Ovary (tissue), 9 donors: Measurements from ENCODE around the gene COX8A. TPM values are rescaled to one million over a fixed set of nuclear protein-coding genes. Genes with fewer than 3 reads are reported as not detected.

Experiments
- DNase-seq, 5 donors: peaks; one replicate each; pipeline ENCODE4 v3.0.0-alpha.2; 2019 to 2020
- H3K27ac ChIP-seq, 2 donors: fragments of 200-600 bp; one replicate each; pipeline versions ENCODE4 v1.5.1 to v1.8.0; 2019 to 2022
- H3K27me3 ChIP-seq: fragments of 200-600 bp; one replicate; pipeline ENCODE4 v1.8.0; 2022
- H3K36me3 ChIP-seq: fragments of 200-600 bp; sonication (generic); one replicate; pipeline ENCODE4 v1.5.1; 2019
- H3K4me1 ChIP-seq: one replicate; pipeline ENCODE4 v1.8.1; 2013; ENCODE audit warnings: mild to moderate bottlenecking, moderate library complexity; ENCODE audit not compliant: insufficient read depth
- H3K4me3 ChIP-seq: fragments of 200-600 bp; sonication (generic); one replicate; pipeline ENCODE4 v1.5.1; 2017
- H3K9me3 ChIP-seq, 2 donors: fragments of 200-600 bp in 1 of 2; sonication (generic) in 1 of 2; one replicate each; pipeline versions ENCODE4 v1.5.1 to v1.8.1; 2013 to 2019; ENCODE audit warnings: mild to moderate bottlenecking in 1 of 2, moderate library complexity in 1 of 2
- CTCF ChIP-seq, 3 donors: fragments of 450-650 bp in 2 of 3; fragments of 200-600 bp in 1 of 3; IDR thresholded peaks; one replicate each; pipeline versions ENCODE4 v1.5.1 to v1.8.0; 2016 to 2022; ENCODE audit warnings: antibody characterized with exemption in 3 of 3, mild to moderate bottlenecking in 1 of 3
- EP300 ChIP-seq: sonication (generic); formaldehyde crosslinking; IDR thresholded peaks from one replicate; pipeline ENCODE4 v1.6.1; 2017; ENCODE audit warnings: antibody characterized with exemption
- POLR2A ChIP-seq: fragments of 450-650 bp; IDR thresholded peaks from one replicate; pipeline ENCODE4 v1.6.1; 2017; ENCODE audit warnings: antibody characterized with exemption, mild to moderate bottlenecking, moderate library complexity
- WGBS, 3 donors: extraction: QIAGEN DNeasy Blood & Tissue Kit in 1 of 3; methylation state at CpG; one replicate each; pipeline versions ENCODE4 v1.1.5 to v1.1.7; 2013 to 2017; 5-methylcytosine and 5-hydroxymethylcytosine counted together
- intact Hi-C, 4 donors: fragments of 100-400 bp; cut with DNase I; formaldehyde crosslinking; loops; one replicate each; pipeline versions ENCODE4 v1.11.0 to v1.15.1; 2022 to 2023
- polyA plus RNA-seq, 2 donors: library from polyadenylated mRNA; stranded (reverse); fragments of 200-250 nt in 1 of 2; fragments of 350-450 nt in 1 of 2; fragmentation: Illumina TruSeq in 1 of 2; extraction: RNeasy Lipid Tissue Mini Kit (QIAGEN cat#74804) in 1 of 2; gene quantifications; one replicate each; pipeline ENCODE4 v1.2.3, GENCODE V29; 2013 to 2014
- total RNA-seq, 7 donors: library from RNA; depleted of rRNA in 2 of 7; stranded (reverse); fragments of >200 nt in 2 of 7; fragmentation: NEBNext Ultra II Directional in 3 of 7; extraction: Animal tissue kit (Norgen Biotek cat#: 25700) in 3 of 7; gene quantifications; one replicate each; pipeline versions ENCODE4 v1.1.0 to v1.2.4, GENCODE V29; 2016 to 2023
- donor health status: DM: no; HTN: no; CAD: no; lungs with moderate emphysema.
- donor health status: DM: no; HTN: no; CAD: no.
- donor health status: Bipolar disorder and iron deficiency.
- donor health status: DM: yes; HTN: yes; CAD: no.
- donor health status: DM: no; HTN: no; CAD: no.
- donor health status: DM: yes; HTN: yes; CAD: no.

COX8A gene
- total and polyA plus RNA-seq, 9 donors = 64.8 to 438 (median 222) TPM

- no peaks in the 10 kb centered on the region for H3K9me3 ChIP-seq
- WGBS, 3 donors = 6 to 16% (median 11%) methylated on average over 23 to 59 of the region's 59 CpGs
- H3K4me3 ChIP-seq = peak overlapping the region; percentile 25
- TF ChIP-seq EP300 (no peak), POLR2A (no peak), CTCF (IDR thresholded peaks at IDR 0.05) (no peak)
- H3K4me1 ChIP-seq = peaks cover 8% of the 10 kb centered on the region
- no peak overlapping the region for H3K27ac ChIP-seq
- no peaks in the 10 kb centered on the region for H3K27me3 ChIP-seq
- no peaks in the 10 kb centered on the region for H3K36me3 ChIP-seq
- intact Hi-C loops = loop anchor here (2.0 to 10.0 kb wide), 3 partner anchors 153 to 295 kb away; partner anchors contain the start of gene KCNK4 (in 1 of the 4)
- peak; percentile 66 to 80 (median 69) for DNase-seq
Observed at GRCh38 chr11:63999349-64000025, 25.1 kb downstream of the COX8A start.

- Histone ChIP-seq H3K4me1 (peaks cover 8% of the 10 kb centered on the region), H3K36me3 (no peaks in the 10 kb centered on the region), H3K9me3 (no peaks in the 10 kb centered on the region), H3K27me3 (no peaks in the 10 kb centered on the region), H3K27ac (no peak overlapping the region), H3K4me3 (peak overlapping the region; percentile 25)
- WGBS, 3 donors = 1 to 12% (median 1%) methylated on average over 17 to 67 of the region's 67 CpGs
- intact Hi-C loops = loop anchor here in 3 of 4 donors (2.0 to 10.0 kb wide), 3 partner anchors 152 to 295 kb away; partner anchors contain the start of gene KCNK4 (in 1 of the 3)
- peak; percentile 62 to 85 (median 77) for DNase-seq
- TF ChIP-seq CTCF (IDR thresholded peaks at IDR 0.05) = peak; percentile 57 to 94 (median 94)
- TF ChIP-seq EP300 = no peak
Observed at GRCh38 chr11:64000026-64000739, 25.8 kb downstream of the COX8A start.

GRCh38 chr11:64000740-64001483 lies 26.5 kb downstream of the COX8A start:
- H3K4me3 ChIP-seq = peak overlapping the region; percentile 25
- no peaks in the 10 kb centered on the region for H3K27me3 ChIP-seq
- DNase-seq = peak in 2 of 5 donors; percentile 31 to 43
- peaks cover 8% of the 10 kb centered on the region for H3K4me1 ChIP-seq
- no peaks in the 10 kb centered on the region for H3K9me3 ChIP-seq
- intact Hi-C loops = loop anchor here in 3 of 4 donors (2.0 to 10.0 kb wide), 3 partner anchors 151 to 294 kb away; partner anchors contain the start of gene KCNK4 (in 1 of the 3)
- 14 to 22% (median 21%) methylated on average over 56 to 60 of the region's 60 CpGs for WGBS, 3 donors
- TF ChIP-seq POLR2A (no peak), CTCF (IDR thresholded peaks at IDR 0.05) (peak in 1 of 3 donors; percentile 1)
- no peak overlapping the region for H3K27ac ChIP-seq
- no peaks in the 10 kb centered on the region for H3K36me3 ChIP-seq
